MCF 10A (cell line): Measurements from ENCODE around the gene DPEP3. TPM values are rescaled to one million over a fixed set of nuclear protein-coding genes. Genes with fewer than 3 reads are reported as not detected.

ENCODE experiments used
- BruUV-seq: library from RNA; stranded (reverse); fragments of 400-500 nt; replicated peaks from 2 replicates; lab custom pipeline; 2021; lab: Mats Ljungman, UMichigan
- CTCF ChIA-PET: fragments of 300-600 bp; sonication (Branson Sonifier 250); formaldehyde crosslinking; extraction: SDS; loops from one replicate; lab custom pipeline; 2021; ENCODE audit warnings: antibody characterized with exemption, inconsistent platforms; lab: Yijun Ruan, JAX
- POLR2A ChIA-PET: fragments of 300-600, 350-650 bp; sonication (Branson Sonifier 250); formaldehyde crosslinking; extraction: SDS; loops from one replicate; lab custom pipeline; 2020; ENCODE audit warnings: antibody characterized with exemption, inconsistent platforms; lab: Yijun Ruan, JAX
- DNase-seq: peaks from one replicate; pipeline ENCODE4 v3.0.0-alpha.2; 2018; ENCODE audit not compliant: unreplicated experiment
- H3K27ac Mint-ChIP-seq: one replicate; pipeline ENCODE4 v1.8.0; 2022; ENCODE audit warnings: mild to moderate bottlenecking, low read depth, mixed read lengths; ENCODE audit not compliant: unreplicated experiment
- H3K27me3 Mint-ChIP-seq: one replicate; pipeline ENCODE4 v1.8.0; 2022; ENCODE audit warnings: mixed read lengths; ENCODE audit not compliant: insufficient read depth, unreplicated experiment
- H3K36me3 Mint-ChIP-seq: one replicate; pipeline ENCODE4 v1.8.0; 2022; ENCODE audit warnings: mild to moderate bottlenecking, moderate library complexity, mixed read lengths; ENCODE audit not compliant: insufficient read depth, unreplicated experiment
- H3K4me1 Mint-ChIP-seq: one replicate; pipeline ENCODE4 v1.8.0; 2022; ENCODE audit warnings: mixed read lengths; ENCODE audit not compliant: insufficient read depth, unreplicated experiment
- H3K4me3 Mint-ChIP-seq: one replicate; pipeline ENCODE4 v1.8.0; 2022; ENCODE audit warnings: mild to moderate bottlenecking, moderate library complexity, mixed read lengths; ENCODE audit not compliant: unreplicated experiment
- H3K9me3 Mint-ChIP-seq: one replicate; pipeline ENCODE4 v1.8.0; 2022; ENCODE audit warnings: mixed read lengths; ENCODE audit not compliant: unreplicated experiment
- CTCF ChIP-seq: fragments of 200-600 bp; IDR thresholded peaks from one replicate; pipeline ENCODE4 v1.8.0; 2022; ENCODE audit warnings: antibody characterized with exemption, mild to moderate bottlenecking; ENCODE audit not compliant: unreplicated experiment
- intact Hi-C: fragments of 100-400 bp; cut with micrococcal nuclease; formaldehyde crosslinking; loops from 2 replicates; pipeline ENCODE4 v1.14.1; 2022
- total RNA-seq: library from RNA; stranded (reverse); gene quantifications from 2 replicates; pipeline ENCODE4 v1.2.3, GENCODE V29; 2022

DPEP3 gene
- total RNA-seq, 1 experiment from 2014 or later: not detected

- Mint-ChIP-seq H3K9me3 (no peaks in the 10 kb centered on the region), H3K27me3 (no peaks in the 10 kb centered on the region), H3K4me1 (peaks cover 42% of the 10 kb centered on the region), H3K36me3 (peaks cover 28% of the 10 kb centered on the region), H3K4me3 (peak overlapping the region; percentile 82), H3K27ac (peak overlapping the region; percentile 77)
- POLR2A ChIA-PET: interaction anchor here (0.5 to 5.0 kb wide), 19 partner anchors 9 to 271 kb away, joined by 3 to 40 read pairs (median 4); partner anchors contain the start of genes DDX28, DUS2, ESRP2 and PSMB10
- peak; percentile 57 for DNase-seq
- CTCF ChIA-PET: interaction anchor here (0.6 to 1.1 kb wide), 5 partner anchors 28 to 150 kb away, joined by 3 to 4 read pairs (median 3); no protein-coding TSS in a partner anchor
- intact Hi-C loops: loop anchor here (2.0 to 5.0 kb wide), 2 partner anchors 74 to 271 kb away; partner anchors contain the start of gene ESRP2
- no TSS peak for BruUV-seq
- TF ChIP-seq CTCF: no peak
These were observed 13.6 kb downstream of the DPEP3 start for GRCh38 chr16:67966549-67967182.

- ChIA-PET CTCF (interaction anchor here (0.7 to 1.1 kb wide), 3 partner anchors 30 to 89 kb away, joined by 3 read pairs; no protein-coding TSS in a partner anchor), POLR2A (interaction anchor here (0.5 to 5.0 kb wide), 16 partner anchors 9 to 271 kb away, joined by 3 to 40 read pairs (median 4); partner anchors contain the start of genes DDX28, DUS2 and PSMB10)
- intact Hi-C loops: loop anchor here (2.0 to 5.0 kb wide), 2 partner anchors 75 to 271 kb away; partner anchors contain the start of gene ESRP2
- peak overlapping the region; percentile 77 for H3K27ac Mint-ChIP-seq
- peak overlapping the region; percentile 82 for H3K4me3 Mint-ChIP-seq
- peaks cover 50% of the 10 kb centered on the region for H3K4me1 Mint-ChIP-seq
- no TSS peak for BruUV-seq
- peaks cover 35% of the 10 kb centered on the region for H3K36me3 Mint-ChIP-seq
- H3K9me3 Mint-ChIP-seq: no peaks in the 10 kb centered on the region
- peak; percentile 35 for DNase-seq
- no peaks in the 10 kb centered on the region for H3K27me3 Mint-ChIP-seq
- TF ChIP-seq CTCF: no peak
These were observed 14.4 kb downstream of the DPEP3 start for GRCh38 chr16:67965668-67966548.

GRCh38 chr16:67964477-67965131 lies 15.7 kb downstream of the DPEP3 start:
- peaks cover 48% of the 10 kb centered on the region for H3K36me3 Mint-ChIP-seq
- intact Hi-C loops: loop anchor here (5.0 kb wide), 1 partner anchor 273 kb away; the partner anchor contains the start of gene ESRP2
- no peaks in the 10 kb centered on the region for H3K27me3 Mint-ChIP-seq
- ChIA-PET CTCF (interaction anchor here (0.6 to 0.8 kb wide), 4 partner anchors 22 to 288 kb away, joined by 3 to 4 read pairs (median 3); no protein-coding TSS in a partner anchor), POLR2A (interaction anchor here (1.0 to 5.0 kb wide), 5 partner anchors 10 to 120 kb away, joined by 3 to 40 read pairs (median 6); partner anchors contain the start of genes DDX28, DUS2, NFATC3 and PSMB10)
- no peaks in the 10 kb centered on the region for H3K9me3 Mint-ChIP-seq
- no peak overlapping the region for H3K4me3 Mint-ChIP-seq
- H3K27ac Mint-ChIP-seq: peak overlapping the region; percentile 77
- no peak for TF ChIP-seq CTCF
- no peak for DNase-seq
- BruUV-seq: no TSS peak
- H3K4me1 Mint-ChIP-seq: peaks cover 62% of the 10 kb centered on the region
